Gastroesophageal sphincter (tissue), 3 donors: ENCODE results near the gene NDUFAB1.

ENCODE experiments used
- EP300 ChIP-seq: sonication (generic); formaldehyde crosslinking; IDR thresholded peaks from one replicate; pipeline ENCODE4 v1.6.1; 2017; ENCODE audit warnings: antibody characterized with exemption, mild to moderate bottlenecking
- POLR2A ChIP-seq, 2 donors: fragments of 450-650 bp; IDR thresholded peaks; one replicate each; pipeline ENCODE4 v1.6.1; 2017; ENCODE audit warnings: antibody characterized with exemption in 2 of 2, mild to moderate bottlenecking in 2 of 2, moderate library complexity in 1 of 2
- TF ChIP-seq, protein P1 (sequence below), 4 experiments: fragments of 200-600 bp in 2 of 4; fragments of 450-650 bp in 2 of 4; sonication (generic) in 1 of 4; IDR thresholded peaks; one replicate each; pipeline ENCODE4 v1.5.1; 2017 to 2019; ENCODE audit warnings: antibody characterized with exemption in 4 of 4, mild to moderate bottlenecking in 2 of 4, moderate library complexity in 2 of 4

DNA sequence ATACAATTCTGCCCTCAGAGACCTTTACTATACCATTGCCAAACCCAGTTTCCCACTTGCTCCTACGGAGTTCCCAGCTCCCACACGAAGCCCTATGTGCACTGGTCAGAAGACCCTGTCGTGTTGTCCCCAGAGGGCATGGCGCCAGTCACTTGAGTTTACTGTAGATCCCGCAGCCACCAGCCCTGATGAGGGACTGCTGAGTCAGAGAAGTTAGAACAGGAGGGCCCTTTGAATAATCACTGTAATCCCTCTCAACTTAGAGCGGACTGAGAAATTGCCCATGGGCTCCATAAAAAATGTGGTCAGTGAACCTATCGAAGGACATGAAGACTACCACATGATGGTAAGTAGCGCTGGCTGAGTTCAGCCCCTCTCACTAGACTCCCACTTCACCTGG, 29.4 kb downstream of the NDUFAB1 start:
- TF ChIP-seq, protein P1, sequence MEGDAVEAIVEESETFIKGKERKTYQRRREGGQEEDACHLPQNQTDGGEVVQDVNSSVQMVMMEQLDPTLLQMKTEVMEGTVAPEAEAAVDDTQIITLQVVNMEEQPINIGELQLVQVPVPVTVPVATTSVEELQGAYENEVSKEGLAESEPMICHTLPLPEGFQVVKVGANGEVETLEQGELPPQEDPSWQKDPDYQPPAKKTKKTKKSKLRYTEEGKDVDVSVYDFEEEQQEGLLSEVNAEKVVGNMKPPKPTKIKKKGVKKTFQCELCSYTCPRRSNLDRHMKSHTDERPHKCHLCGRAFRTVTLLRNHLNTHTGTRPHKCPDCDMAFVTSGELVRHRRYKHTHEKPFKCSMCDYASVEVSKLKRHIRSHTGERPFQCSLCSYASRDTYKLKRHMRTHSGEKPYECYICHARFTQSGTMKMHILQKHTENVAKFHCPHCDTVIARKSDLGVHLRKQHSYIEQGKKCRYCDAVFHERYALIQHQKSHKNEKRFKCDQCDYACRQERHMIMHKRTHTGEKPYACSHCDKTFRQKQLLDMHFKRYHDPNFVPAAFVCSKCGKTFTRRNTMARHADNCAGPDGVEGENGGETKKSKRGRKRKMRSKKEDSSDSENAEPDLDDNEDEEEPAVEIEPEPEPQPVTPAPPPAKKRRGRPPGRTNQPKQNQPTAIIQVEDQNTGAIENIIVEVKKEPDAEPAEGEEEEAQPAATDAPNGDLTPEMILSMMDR (IDR thresholded peaks at IDR 0.05), result no peak
- TF ChIP-seq EP300 (no peak), POLR2A (IDR thresholded peaks at IDR 0.05) (no peak)
